ENCODE data around the gene GSTM4.

- TF ChIP-seq EZH2 (IDR thresholded peaks at IDR 0.05; ENCODE audit: borderline replicate concordance, low read depth, low read length, poor library complexity, severe bottlenecking) (no peak), CTCF (conservative IDR thresholded peaks at IDR 0.05; ENCODE audit: low read depth, low read length) (no peak)
These were observed 29.1 kb upstream of the GSTM4 start for GRCh38 chr1:109626682-109627408.

All from A673 (cell line).